GM11168 (cell line): ENCODE data around the gene MOV10L1.

Experiments
- in situ Hi-C: fragments of 300-500 bp; cut with MboI; formaldehyde crosslinking; loops from one replicate; pipeline ENCODE4 v1.12.0; 2022; ENCODE audit warnings: low sequenced_read_pairs; ENCODE audit not compliant: unreplicated experiment

MOV10L1 gene

GRCh38 chr22:50089682-50090411, at the start of gene MOV10L1:
Gene MOV10L1, plus strand, starts transcription at chr22:50090006. Its CDS starts 83 bp downstream, at chr22:50090089.
- in situ Hi-C loops: no loop called here

- in situ Hi-C loops: loop anchor here (25.0 kb wide), 2 partner anchors 278 to 1953 kb away; no protein-coding TSS in a partner anchor
Measured at GRCh38 chr22:50040717-50041116, 49.1 kb upstream of the MOV10L1 start.

- in situ Hi-C loops: loop anchor here (25.0 kb wide), 2 partner anchors 279 to 1954 kb away; no protein-coding TSS in a partner anchor
Measured at GRCh38 chr22:50041361-50042065, 48.3 kb upstream of the MOV10L1 start.

- in situ Hi-C loops: loop anchor here (25.0 kb wide), 2 partner anchors 282 to 1957 kb away; no protein-coding TSS in a partner anchor
Measured at GRCh38 chr22:50044485-50045118, 45.2 kb upstream of the MOV10L1 start.

- in situ Hi-C loops: loop anchor here (25.0 kb wide), 2 partner anchors 283 to 1958 kb away; no protein-coding TSS in a partner anchor
Measured at GRCh38 chr22:50045211-50046018, 44.4 kb upstream of the MOV10L1 start.

GRCh38 chr22:50046019-50046415, 43.8 kb upstream of the MOV10L1 start:
- in situ Hi-C loops: loop anchor here (25.0 kb wide), 2 partner anchors 284 to 1959 kb away; no protein-coding TSS in a partner anchor

GRCh38 chr22:50046481-50047245, 43.1 kb upstream of the MOV10L1 start:
- in situ Hi-C loops: loop anchor here (25.0 kb wide), 2 partner anchors 284 to 1959 kb away; no protein-coding TSS in a partner anchor

GRCh38 chr22:50047346-50047745, 42.5 kb upstream of the MOV10L1 start:
- in situ Hi-C loops: loop anchor here (25.0 kb wide), 2 partner anchors 285 to 1960 kb away; no protein-coding TSS in a partner anchor

GRCh38 chr22:50048061-50048765, 41.6 kb upstream of the MOV10L1 start:
- in situ Hi-C loops: loop anchor here (25.0 kb wide), 2 partner anchors 286 to 1961 kb away; no protein-coding TSS in a partner anchor

GRCh38 chr22:50048836-50049235, 41.0 kb upstream of the MOV10L1 start:
- in situ Hi-C loops: loop anchor here (25.0 kb wide), 2 partner anchors 287 to 1962 kb away; no protein-coding TSS in a partner anchor

GRCh38 chr22:50049299-50050195, 40.3 kb upstream of the MOV10L1 start:
- in situ Hi-C loops: loop anchor here (25.0 kb wide), 2 partner anchors 287 to 1962 kb away; no protein-coding TSS in a partner anchor

- in situ Hi-C loops: no loop called here
Measured at GRCh38 chr22:50051930-50052329, 37.9 kb upstream of the MOV10L1 start.

- in situ Hi-C loops: no loop called here
Measured at GRCh38 chr22:50053861-50054260, 35.9 kb upstream of the MOV10L1 start.

GRCh38 chr22:50056214-50056972, 33.4 kb upstream of the MOV10L1 start:
- in situ Hi-C loops: no loop called here

- in situ Hi-C loops: no loop called here
Measured at GRCh38 chr22:50057278-50058060, 32.3 kb upstream of the MOV10L1 start.
